Dermis microvascular lymphatic vessel endothelial cell (primary cell): ENCODE results near the gene CTSE. TPM values are rescaled to one million over a fixed set of nuclear protein-coding genes. Genes with fewer than 3 reads are reported as not detected.
"Not testable (repeated sequence)": the region's sequence is repeated elsewhere in the genome, so short reads cannot be mapped to it uniquely, and the experiment has no call there.

Experiments
- DNase-seq, 2 donors: peaks; one replicate each; pipeline versions ENCODE4 v3.0.0 to v3.0.0-alpha.2; 2010; ENCODE audit warnings: low read depth in 2 of 2
- total RNA-seq: library from RNA; depleted of rRNA; stranded (reverse); fragments of >200 nt; gene quantifications from 2 replicates; pipeline ENCODE4 v1.2.1, GENCODE V29; 2014

Gene CTSE
- total RNA-seq, 1 donor from 2014 or later, result not detected

DNA sequence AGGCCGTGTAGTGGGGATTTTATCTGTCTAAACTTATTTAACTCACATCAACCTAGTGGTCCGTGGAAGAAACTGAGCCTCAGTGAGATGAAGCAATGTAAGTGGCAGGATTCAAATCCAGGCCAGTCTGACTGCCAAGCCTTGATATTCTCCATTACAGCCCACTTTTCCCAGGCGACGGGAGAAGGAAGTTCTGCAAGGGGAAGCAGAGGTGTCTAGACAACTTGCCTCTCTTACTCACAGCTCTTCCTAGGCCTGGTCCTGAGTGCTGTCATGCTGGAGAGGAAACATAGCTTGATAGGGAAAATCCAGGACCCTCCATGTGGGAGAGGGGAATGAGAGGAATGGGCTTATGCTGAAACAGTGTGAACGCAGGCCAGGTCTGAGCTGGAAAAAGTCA lies 9.1 kb downstream of the CTSE start:
- no peak for DNase-seq

DNA sequence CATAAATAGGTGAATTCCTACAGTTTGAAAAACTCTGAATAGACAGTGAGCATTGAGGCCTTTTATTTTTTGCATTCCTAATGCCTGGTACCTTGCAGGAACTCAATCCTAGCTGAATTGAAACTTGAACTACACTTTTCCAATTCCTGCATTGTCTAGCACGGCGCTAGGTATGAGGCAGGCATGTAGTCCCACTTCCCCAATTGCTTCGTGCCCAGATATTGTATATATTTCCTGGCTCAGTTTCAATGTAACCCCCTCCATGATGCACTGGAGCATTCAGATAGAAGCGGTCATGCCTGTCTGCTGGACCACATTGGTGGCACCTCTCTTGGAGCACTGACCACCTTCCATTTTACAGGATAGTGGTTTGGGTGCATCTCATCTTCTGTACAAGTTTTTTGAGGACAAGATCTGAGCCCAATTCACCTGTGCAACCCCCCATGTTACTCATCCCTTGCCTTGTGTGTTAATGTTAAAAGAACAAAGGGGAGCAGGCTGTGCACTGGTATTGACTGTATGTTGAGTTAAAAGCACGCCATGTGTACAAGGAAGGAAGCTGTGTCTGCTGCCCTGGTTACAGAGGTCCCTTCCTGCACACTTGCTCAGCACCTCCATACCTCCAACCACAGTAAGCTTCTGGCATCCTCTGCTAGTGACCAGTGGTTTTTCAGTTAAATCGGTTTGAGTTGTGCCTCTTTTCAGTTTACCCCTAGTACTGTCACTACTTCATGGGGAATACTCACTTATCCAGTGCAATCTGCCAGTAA lies 10.5 kb downstream of the CTSE start:
- peak; percentile 18 to 53 for DNase-seq

DNA sequence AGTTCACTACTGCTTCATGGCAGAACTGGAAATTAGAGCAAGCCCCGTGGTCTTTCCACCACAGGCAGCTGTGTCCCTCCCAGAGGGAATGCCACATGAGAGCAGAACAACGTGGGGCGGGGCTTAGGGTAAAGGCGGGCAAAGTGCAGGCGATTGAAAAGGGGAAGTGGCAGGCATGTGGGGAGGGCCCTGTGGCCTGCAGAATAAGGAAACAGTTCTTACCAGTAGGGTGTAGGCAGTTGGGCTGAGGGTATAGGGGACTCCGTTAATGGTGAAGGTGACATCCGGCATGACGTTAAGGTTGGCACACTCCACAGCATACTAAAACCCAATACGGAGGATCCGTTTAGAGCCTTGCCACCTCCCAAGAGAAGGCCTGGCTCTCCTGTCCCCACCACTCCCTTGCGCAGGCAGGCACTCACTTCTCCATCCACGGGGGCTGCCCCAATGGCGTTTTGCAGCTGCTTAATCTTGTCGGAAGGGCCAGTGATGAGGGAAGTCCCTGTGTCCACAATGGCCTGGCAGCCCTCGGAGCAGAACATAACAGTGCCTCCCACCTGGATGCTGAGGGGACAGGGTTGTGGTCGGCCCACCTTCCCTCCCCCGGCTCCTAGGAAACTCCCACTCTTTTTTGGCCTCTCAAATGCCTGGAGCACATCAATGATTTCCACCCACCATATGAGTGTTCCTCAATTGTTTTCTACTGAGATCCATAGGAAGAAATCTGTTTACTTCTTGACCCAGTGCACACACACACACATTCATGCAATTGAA lies 11.4 kb downstream of the CTSE start:
- DNase-seq, result no peak

- no peak for DNase-seq
These were observed 12.6 kb downstream of the CTSE start for GRCh38 chr1:206011057-206011456.

- DNase-seq, result no peak
These were observed 13.6 kb downstream of the CTSE start for GRCh38 chr1:206010060-206010459.

DNA sequence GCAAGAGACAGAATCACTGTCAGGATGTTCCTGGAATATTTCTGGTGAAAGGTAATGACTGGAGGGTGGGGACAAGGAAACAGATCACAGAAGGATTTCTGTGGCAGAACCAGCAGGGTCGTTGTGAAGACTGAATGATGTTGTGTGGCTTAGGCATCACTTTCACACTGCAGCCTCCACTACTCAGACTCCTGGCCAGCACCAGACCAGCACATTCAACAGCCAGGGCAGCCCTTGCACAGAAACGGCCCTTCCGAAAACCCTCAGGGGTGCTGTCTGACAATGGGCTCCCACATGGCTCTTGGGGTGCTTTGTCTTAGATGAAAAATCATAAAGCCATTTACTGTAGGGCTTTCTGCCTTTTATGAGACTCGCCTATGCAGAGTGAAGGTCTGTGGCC lies 16.7 kb downstream of the CTSE start:
- no peak for DNase-seq

DNA sequence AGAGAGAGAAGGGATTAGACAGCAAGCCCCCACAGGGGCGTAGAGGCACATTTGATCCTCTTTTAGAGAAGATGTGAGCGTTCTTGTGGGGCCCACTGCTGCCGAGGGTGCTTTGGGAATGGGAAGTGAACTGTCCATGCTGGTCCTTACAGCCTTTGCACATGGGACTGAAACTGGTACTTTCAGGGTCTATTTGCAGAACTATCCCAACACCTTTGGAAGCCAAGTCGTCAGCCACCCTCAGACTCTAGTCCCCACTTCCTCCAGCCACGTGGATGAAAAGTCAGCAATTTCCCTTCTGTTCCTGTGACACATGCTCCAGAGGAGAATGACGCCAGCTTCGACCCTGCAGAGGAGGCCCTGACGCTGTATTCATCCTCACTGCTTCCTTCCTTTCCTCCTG lies 17.9 kb downstream of the CTSE start:
- DNase-seq, result no peak

DNA sequence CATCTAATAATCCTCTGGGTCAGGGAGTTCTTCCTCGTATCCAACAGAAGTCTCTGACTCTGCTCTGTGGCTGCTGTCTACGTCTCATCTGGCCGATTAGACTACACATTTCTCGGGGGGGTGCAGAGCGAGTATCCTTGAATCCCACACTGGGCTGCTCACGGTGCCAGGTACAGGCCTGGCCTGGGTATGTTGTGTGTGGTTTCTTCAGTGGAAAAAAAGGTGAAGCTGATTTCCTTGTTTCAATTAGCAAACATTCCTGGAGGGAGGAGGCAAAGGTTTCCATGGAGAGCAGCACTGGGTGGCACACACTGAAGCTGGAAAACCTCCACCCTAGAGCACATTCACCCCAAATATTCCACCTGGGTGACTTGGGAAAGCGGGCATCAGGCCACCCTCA lies 18.5 kb downstream of the CTSE start:
- no peak for DNase-seq

DNA sequence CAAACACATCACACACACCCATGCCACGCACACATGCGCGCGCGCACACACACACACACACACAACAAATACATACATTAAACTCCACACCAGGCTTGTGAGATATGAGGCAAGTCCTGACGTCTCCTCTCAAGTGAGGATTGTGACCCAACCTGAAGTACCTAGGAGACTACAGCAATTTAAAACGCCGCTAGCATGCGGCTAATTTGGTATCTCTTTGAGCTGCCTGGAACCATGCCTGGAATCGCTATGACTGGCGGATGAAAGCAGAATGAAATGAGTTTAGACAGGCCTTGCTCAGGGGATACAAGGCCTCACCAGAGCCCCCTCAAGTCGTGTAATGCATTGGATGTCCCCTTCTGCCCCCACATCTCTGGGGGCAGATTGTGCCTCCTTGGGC lies 18.9 kb downstream of the CTSE start:
- DNase-seq, result no peak

DNA sequence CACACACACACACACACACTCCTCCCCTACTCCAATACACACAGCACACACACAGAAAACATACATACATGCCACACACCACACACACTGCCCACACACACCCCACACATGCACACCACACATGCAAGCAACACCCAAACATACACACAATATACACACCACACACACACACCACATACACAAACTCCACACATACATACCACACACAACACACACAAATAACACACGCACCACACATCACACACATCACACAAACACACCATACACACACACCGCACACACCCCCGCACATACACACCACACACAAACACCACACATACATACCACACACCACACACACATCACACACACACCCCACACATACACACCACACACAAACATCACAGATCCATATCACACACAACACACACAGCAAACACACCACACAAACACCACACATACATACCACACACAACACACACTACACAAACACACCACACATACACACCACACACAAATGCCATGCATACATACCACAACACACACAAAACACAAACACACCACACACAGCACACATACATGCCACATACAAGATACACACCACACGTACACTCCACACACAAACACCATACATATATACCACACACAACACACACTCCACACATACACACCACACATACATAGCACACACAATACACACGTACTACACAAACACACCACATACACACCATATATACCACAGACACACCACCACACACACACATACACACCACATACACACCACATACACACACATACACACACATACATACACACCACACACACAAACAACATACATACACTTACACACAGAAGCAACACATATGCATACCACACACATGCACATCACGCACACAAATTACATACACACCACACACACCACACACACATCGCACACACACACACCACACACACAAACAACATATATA lies 19.6 kb downstream of the CTSE start:
- no peak for DNase-seq

DNA sequence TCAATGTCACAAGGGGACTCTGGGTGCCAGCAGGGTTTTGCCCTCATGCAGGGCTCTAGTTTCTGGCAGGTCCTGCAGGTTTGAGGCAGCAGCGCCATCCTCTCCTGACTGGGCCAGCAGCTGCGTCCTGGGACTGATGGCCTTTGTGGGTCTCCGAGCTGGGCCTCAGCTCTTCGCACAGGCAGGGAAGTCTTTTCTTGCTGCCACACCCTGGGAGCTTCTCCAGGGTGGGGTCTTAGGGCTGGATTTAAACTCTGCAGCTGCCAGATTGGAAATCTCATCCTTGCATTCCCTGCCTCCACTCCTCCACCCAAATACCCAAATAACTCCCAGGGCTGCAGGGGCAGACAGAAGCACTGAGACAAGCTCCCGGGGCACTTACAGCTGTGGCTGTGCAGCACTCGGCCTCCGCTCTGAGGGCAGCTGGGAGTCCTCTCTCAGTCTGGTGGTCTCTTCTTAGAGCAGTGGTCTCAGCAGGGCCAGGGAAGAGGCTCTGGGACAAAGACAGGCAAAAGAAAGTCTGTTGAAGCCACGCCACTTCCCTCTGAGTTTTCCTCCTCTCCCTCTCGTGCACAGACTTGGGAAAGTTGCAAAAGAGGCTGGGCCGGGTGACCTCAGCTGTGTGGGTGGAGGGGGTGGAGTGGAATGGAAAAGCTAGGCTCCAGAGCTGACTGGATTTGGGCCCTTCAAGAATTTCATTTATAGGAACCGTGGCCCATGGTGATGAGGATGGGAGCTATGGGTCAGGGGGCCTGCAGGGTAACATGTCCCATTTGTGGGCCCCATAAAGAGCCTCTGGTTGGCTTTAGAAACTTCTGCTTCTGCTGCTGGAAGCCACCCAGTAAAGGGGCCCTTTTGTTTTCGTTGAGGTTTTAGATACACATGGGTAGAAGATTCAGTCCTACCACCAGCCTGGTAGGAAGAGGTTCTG lies 20.6 kb downstream of the CTSE start, which contains the start of gene RAB7B:
RAB7B (minus strand) TSS at position 525 of the 931 bp plus-strand sequence. CDS start 9,260 bp downstream, outside the sequence.
- DNase-seq, result no peak

GRCh38 chr1:206002160-206002559 lies 21.5 kb downstream of the CTSE start:
- DNase-seq, result no peak

- DNase-seq, result peak in 1 of 2 donors; percentile 57
These were observed 22.2 kb downstream of the CTSE start for GRCh38 chr1:206001476-206001888.

GRCh38 chr1:206000641-206001339 lies 22.9 kb downstream of the CTSE start:
- DNase-seq, result no peak

GRCh38 chr1:205998457-205999241 lies 25.0 kb downstream of the CTSE start:
- DNase-seq, result no peak

GRCh38 chr1:205996641-205997040 lies 27.1 kb downstream of the CTSE start:
- not testable (repeated sequence) for DNase-seq

GRCh38 chr1:205994346-205994745 lies 29.3 kb downstream of the CTSE start:
- no peak for DNase-seq

GRCh38 chr1:205993068-205993467 lies 30.6 kb downstream of the CTSE start:
- DNase-seq, result no peak
